A549 (cell line): Measurements from ENCODE around the gene GLB1L.
A peak's percentile ranks its signal among the peaks of the same experiment; 100 is the strongest.

Experiments
- PBX3 ChIP-seq: IDR thresholded peaks from 2 replicates; pipeline ENCODE4 v1.6.1; 2012
- RFX5 ChIP-seq: fragments of 450-650 bp; IDR thresholded peaks from 2 replicates; pipeline ENCODE4 v1.7.1; 2014; ENCODE audit warnings: antibody characterized with exemption, mild to moderate bottlenecking, moderate library complexity
- TF ChIP-seq, protein P1 (sequence below): fragments of >200 bp; sonication (Bioruptor Twin); formaldehyde crosslinking; IDR thresholded peaks from 3 replicates; pipeline ENCODE4 v1.5.1; 2016

GRCh38 chr2:219229305-219230058 lies 15.8 kb downstream of the GLB1L start, which contains the start of the genes ANKZF1 and ATG9A:
- TF ChIP-seq PBX3 = peak; percentile 99
- TF ChIP-seq RFX5 = peak; percentile 60; the same call in 1 of the 2 replicates
- TF ChIP-seq, protein P1, sequence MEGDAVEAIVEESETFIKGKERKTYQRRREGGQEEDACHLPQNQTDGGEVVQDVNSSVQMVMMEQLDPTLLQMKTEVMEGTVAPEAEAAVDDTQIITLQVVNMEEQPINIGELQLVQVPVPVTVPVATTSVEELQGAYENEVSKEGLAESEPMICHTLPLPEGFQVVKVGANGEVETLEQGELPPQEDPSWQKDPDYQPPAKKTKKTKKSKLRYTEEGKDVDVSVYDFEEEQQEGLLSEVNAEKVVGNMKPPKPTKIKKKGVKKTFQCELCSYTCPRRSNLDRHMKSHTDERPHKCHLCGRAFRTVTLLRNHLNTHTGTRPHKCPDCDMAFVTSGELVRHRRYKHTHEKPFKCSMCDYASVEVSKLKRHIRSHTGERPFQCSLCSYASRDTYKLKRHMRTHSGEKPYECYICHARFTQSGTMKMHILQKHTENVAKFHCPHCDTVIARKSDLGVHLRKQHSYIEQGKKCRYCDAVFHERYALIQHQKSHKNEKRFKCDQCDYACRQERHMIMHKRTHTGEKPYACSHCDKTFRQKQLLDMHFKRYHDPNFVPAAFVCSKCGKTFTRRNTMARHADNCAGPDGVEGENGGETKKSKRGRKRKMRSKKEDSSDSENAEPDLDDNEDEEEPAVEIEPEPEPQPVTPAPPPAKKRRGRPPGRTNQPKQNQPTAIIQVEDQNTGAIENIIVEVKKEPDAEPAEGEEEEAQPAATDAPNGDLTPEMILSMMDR = no peak
